Measurements from ENCODE around the gene HOXB8. TPM values are rescaled to one million over a fixed set of nuclear protein-coding genes. Genes with fewer than 3 reads are reported as not detected.
A peak's percentile ranks its signal among the peaks of the same experiment; 100 is the strongest.

The HOXB8 gene
- total and polyA plus RNA-seq, 2 of the 13 experiments (the other 11 are each of a cell fraction or from before 2014, with no cell fraction given) = not detected

- FAIRE-seq (no peak), ATAC-seq (peak; percentile 61; the same call in 2 of the 3 replicates), DNase-seq (ENCODE audit: low spot score) (no peak)
- ChIA-PET POLR2A (no interaction called here), CTCF (ENCODE audit: low intra/inter-chr PET ratio, low total read pairs) (no interaction called here)
- TF ChIP-seq ZSCAN30 (CRISPR knock-in tag; IDR thresholded peaks at IDR 0.05) (no peak), RFXAP (CRISPR knock-in tag; IDR thresholded peaks at IDR 0.05; ENCODE audit: borderline replicate concordance) (no peak), ZNF740 (CRISPR knock-in tag; IDR thresholded peaks at IDR 0.05) (no peak), CCDC6 (CRISPR knock-in tag; IDR thresholded peaks at IDR 0.05) (no peak), CREB3 (CRISPR knock-in tag; IDR thresholded peaks at IDR 0.05) (no peak)
- Histone ChIP-seq H3K4me3 (replicated peaks in 1 of 3; ENCODE audit: insufficient read depth in 1 of 3, low read depth in 2 of 3, low read length in 3 of 3) (no peak overlapping the region), H4K20me1 (ENCODE audit: insufficient read depth, low read length) (no peaks in the 10 kb centered on the region), H2AFZ (ENCODE audit: low read length) (no peak overlapping the region), H3K27ac (ENCODE audit: extremely low read length, insufficient read depth, low read length) (no peak overlapping the region), H3K4me1 (ENCODE audit: insufficient read depth, low read length) (peaks cover 9% of the 10 kb centered on the region), H3K4me2 (ENCODE audit: low read depth, low read length) (no peak overlapping the region), H3K36me3 (replicated peaks in 1 of 2; ENCODE audit: control insufficient read depth in 1 of 2, insufficient read depth in 2 of 2, low read length in 2 of 2) (no peaks in the 10 kb centered on the region), H3K79me2 (ENCODE audit: insufficient read depth, low read length) (no peaks in the 10 kb centered on the region), H3K27me3 (ENCODE audit: control insufficient read depth in 1 of 2, insufficient read depth in 2 of 2, low read length in 2 of 2) (peaks cover 0 to 24% of the 10 kb centered on the region in 2 experiments; a peak in 2 of 5 replicates), H3K9ac (ENCODE audit: insufficient read depth, low read depth, low read length) (no peak overlapping the region), H3K9me3 (ENCODE audit: low read length) (no peaks in the 10 kb centered on the region)
- BruUV-seq (replicated peaks) = no TSS peak
- WGBS (ENCODE audit: low lambda C conversion rate) = 38% methylated on average over 8 of the region's 8 CpGs
- intact Hi-C loops (cut with micrococcal nuclease; ENCODE audit: unreplicated experiment) = no loop called here
- in situ Hi-C loops (cut with HindIII; ENCODE audit: extremely low pct_ligation_motif_present, low pct_unique_long_range_greater_than_20kb) = no loop called here
Measured at GRCh38 chr17:48663134-48663924, 48.2 kb upstream of the HOXB8 start.

- ChIA-PET POLR2A (no interaction called here), CTCF (ENCODE audit: low intra/inter-chr PET ratio, low total read pairs) (no interaction called here)
- Histone ChIP-seq H3K27ac (ENCODE audit: extremely low read length, insufficient read depth, low read length) (no peak overlapping the region), H3K79me2 (ENCODE audit: insufficient read depth, low read length) (no peaks in the 10 kb centered on the region), H2AFZ (ENCODE audit: low read length) (no peak overlapping the region), H3K4me3 (replicated peaks in 1 of 3; ENCODE audit: insufficient read depth in 1 of 3, low read depth in 2 of 3, low read length in 3 of 3) (no peak overlapping the region), H3K9me3 (ENCODE audit: low read length) (no peaks in the 10 kb centered on the region), H3K4me1 (ENCODE audit: insufficient read depth, low read length) (no peaks in the 10 kb centered on the region), H3K9ac (ENCODE audit: insufficient read depth, low read depth, low read length) (no peak overlapping the region), H3K27me3 (ENCODE audit: control insufficient read depth in 1 of 2, insufficient read depth in 2 of 2, low read length in 2 of 2) (peaks cover 0 to 21% of the 10 kb centered on the region in 2 experiments; a peak in 2 of 5 replicates), H4K20me1 (ENCODE audit: insufficient read depth, low read length) (no peaks in the 10 kb centered on the region), H3K36me3 (replicated peaks in 1 of 2; ENCODE audit: control insufficient read depth in 1 of 2, insufficient read depth in 2 of 2, low read length in 2 of 2) (no peaks in the 10 kb centered on the region), H3K4me2 (ENCODE audit: low read depth, low read length) (no peak overlapping the region)
- in situ Hi-C loops (cut with HindIII; ENCODE audit: extremely low pct_ligation_motif_present, low pct_unique_long_range_greater_than_20kb) (no loop called here), intact Hi-C loops (cut with micrococcal nuclease; ENCODE audit: unreplicated experiment) (no loop called here)
- BruUV-seq (replicated peaks) = no TSS peak
- DNase-seq (ENCODE audit: low spot score) = no peak
- FAIRE-seq = no peak
- no peak for ATAC-seq
- TF ChIP-seq ZNF18 (CRISPR knock-in tag; IDR thresholded peaks at IDR 0.05; ENCODE audit: insufficient replicate concordance) = no peak
- no peak for TF ChIP-seq ZNF263 (CRISPR knock-in tag; IDR thresholded peaks at IDR 0.05)
- TF ChIP-seq, protein P1, sequence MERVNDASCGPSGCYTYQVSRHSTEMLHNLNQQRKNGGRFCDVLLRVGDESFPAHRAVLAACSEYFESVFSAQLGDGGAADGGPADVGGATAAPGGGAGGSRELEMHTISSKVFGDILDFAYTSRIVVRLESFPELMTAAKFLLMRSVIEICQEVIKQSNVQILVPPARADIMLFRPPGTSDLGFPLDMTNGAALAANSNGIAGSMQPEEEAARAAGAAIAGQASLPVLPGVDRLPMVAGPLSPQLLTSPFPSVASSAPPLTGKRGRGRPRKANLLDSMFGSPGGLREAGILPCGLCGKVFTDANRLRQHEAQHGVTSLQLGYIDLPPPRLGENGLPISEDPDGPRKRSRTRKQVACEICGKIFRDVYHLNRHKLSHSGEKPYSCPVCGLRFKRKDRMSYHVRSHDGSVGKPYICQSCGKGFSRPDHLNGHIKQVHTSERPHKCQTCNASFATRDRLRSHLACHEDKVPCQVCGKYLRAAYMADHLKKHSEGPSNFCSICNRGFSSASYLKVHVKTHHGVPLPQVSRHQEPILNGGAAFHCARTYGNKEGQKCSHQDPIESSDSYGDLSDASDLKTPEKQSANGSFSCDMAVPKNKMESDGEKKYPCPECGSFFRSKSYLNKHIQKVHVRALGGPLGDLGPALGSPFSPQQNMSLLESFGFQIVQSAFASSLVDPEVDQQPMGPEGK (CRISPR knock-in tag; IDR thresholded peaks at IDR 0.05) = no peak
- no peak for TF ChIP-seq SKIL (CRISPR knock-in tag; IDR thresholded peaks at IDR 0.05; ENCODE audit: borderline replicate concordance)
Measured at GRCh38 chr17:48655913-48656312, 40.8 kb upstream of the HOXB8 start.

Data from HepG2 (cell line).